Adipocyte (in vitro differentiated cells): Measurements from ENCODE around the gene ARHGAP27.
"Not testable (repeated sequence)": the region's sequence is repeated elsewhere in the genome, so short reads cannot be mapped to it uniquely, and the experiment has no call there.

Source experiments
- DNase-seq: peaks from one replicate; pipeline ENCODE4 v3.0.0-alpha.2; 2015; ENCODE audit warnings: low read depth
- H3K27me3 ChIP-seq: replicated peaks from 2 replicates; pipeline ENCODE4 v1.7.0; 2013; ENCODE audit warnings: mild to moderate bottlenecking, low read length, moderate library complexity; ENCODE audit not compliant: control insufficient read depth, insufficient read depth
- H3K36me3 ChIP-seq: 2 replicates; pipeline ENCODE4 v1.7.0; 2013; ENCODE audit warnings: low read length, mild to moderate bottlenecking, moderate library complexity; ENCODE audit not compliant: control insufficient read depth, insufficient read depth, severe bottlenecking
- H3K4me1 ChIP-seq: 2 replicates; pipeline ENCODE4 v1.7.0; 2013; ENCODE audit warnings: mild to moderate bottlenecking, low read length, moderate library complexity; ENCODE audit not compliant: control insufficient read depth, insufficient read depth
- H3K4me3 ChIP-seq: 2 replicates; pipeline ENCODE4 v1.7.0; 2013; ENCODE audit warnings: mild to moderate bottlenecking, low read length, moderate library complexity
- H3K9ac ChIP-seq: 2 replicates; pipeline ENCODE4 v1.7.0; 2013; ENCODE audit warnings: mild to moderate bottlenecking, low read length, moderate library complexity
- H3K9me3 ChIP-seq: 2 replicates; pipeline ENCODE4 v1.7.0; 2013; ENCODE audit warnings: mild to moderate bottlenecking, low read length, moderate library complexity; ENCODE audit not compliant: control insufficient read depth

ARHGAP27 gene

DNA sequence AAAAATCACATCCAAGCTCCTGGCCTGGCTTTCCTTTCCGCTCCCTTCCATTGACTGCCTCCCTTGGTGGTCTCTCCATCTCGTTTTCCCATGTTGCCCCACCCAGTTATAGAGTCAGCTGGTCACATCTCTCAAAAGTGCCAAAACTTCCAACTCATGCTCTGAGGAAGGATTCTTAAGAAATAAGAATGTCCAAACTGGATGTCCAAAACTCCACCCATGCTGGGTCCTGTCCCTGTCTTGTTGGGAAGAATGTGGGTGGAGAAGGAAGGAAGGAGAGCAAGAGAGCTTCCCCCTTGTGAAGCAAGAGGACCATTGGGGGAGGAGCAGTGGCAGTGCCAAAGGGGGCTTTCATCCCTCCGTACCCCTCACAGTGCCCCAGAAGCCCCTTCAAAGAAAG lies 71.2 kb downstream of the ARHGAP27 start:
- H3K9ac ChIP-seq: no peak overlapping the region
- peaks cover 4% of the 10 kb centered on the region for H3K9me3 ChIP-seq
- H3K4me3 ChIP-seq: no peak overlapping the region
- DNase-seq: no peak
- no peaks in the 10 kb centered on the region for H3K36me3 ChIP-seq
- H3K27me3 ChIP-seq: no peaks in the 10 kb centered on the region
- peaks cover 14% of the 10 kb centered on the region for H3K4me1 ChIP-seq

DNA sequence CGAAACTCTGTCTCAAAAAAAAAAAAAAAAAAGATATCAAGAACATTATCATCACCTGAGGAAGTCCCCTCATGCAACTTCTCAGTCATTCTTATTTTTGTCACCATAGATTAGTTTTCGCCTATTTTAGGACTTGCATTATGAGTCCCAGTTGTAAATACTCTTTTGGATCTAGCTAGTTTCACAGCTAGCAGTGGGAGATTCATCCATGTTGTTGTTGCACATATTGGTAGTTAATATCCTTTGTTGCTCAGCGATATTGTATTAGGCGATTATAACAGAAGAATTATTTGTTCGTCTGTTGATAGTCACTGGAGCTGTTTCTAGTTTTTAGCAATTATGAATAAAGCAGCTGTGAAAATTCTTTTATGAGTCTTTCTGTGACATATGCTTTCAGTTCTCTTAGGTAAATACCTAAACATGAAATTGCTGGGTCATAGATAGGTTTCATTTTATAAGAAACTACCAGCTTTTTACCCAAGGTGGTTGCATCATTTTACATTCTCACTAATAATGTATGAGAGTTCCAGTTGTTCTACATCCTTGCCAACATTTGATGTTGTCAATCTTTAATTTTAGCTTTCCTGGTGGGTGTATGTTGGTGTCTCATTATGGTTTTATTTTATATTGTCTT lies 75.2 kb downstream of the ARHGAP27 start:
- Histone ChIP-seq H3K4me3 (no peak overlapping the region), H3K27me3 (no peaks in the 10 kb centered on the region), H3K9ac (no peak overlapping the region), H3K4me1 (peaks cover 6% of the 10 kb centered on the region), H3K36me3 (no peaks in the 10 kb centered on the region), H3K9me3 (peaks cover 4% of the 10 kb centered on the region)
- DNase-seq: no peak

DNA sequence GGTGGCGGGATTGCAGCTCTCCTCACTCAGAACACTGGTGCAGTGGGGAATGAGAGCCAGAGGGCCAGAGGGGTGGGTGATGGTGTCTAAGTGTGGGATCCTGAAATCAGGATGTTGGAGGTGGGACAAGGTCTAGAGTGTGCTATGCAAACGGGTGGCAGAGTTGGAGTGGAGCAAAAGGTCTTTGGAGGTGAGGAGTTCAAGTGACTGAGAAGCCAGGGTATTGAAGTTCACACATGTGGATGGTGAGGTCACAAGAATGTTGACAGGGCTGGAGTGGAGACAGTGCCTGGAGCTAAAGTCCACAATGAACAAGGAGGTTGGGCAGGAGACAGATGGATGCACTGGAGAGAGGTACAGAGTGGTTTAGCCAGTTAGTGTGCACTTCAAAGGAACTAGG lies 77.6 kb downstream of the ARHGAP27 start:
- Histone ChIP-seq H3K4me1 (no peaks in the 10 kb centered on the region), H3K9ac (no peak overlapping the region), H3K4me3 (no peak overlapping the region), H3K9me3 (peaks cover 21% of the 10 kb centered on the region), H3K27me3 (no peaks in the 10 kb centered on the region), H3K36me3 (no peaks in the 10 kb centered on the region)
- no peak for DNase-seq

DNA sequence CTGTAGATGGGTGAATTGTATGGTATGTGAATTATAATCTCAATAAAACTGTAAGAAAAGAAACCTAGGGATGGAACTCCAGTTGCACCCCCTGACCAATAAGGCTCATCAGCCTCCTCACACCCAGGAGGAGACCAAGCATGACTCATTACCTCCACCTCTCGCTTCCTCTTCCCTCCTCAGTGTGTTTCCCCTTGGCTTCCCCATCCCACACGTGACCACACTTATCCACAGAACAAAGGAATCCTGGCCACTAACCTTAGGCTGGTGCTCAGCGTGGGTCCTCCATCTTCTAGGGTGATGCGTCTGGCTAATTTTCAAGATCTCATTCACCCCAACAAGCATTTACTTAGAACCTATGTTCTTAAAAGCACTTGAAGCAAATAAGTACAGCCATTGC lies 79.6 kb downstream of the ARHGAP27 start:
- peaks cover 21% of the 10 kb centered on the region for H3K9me3 ChIP-seq
- H3K4me3 ChIP-seq: no peak overlapping the region
- no peak for DNase-seq
- no peaks in the 10 kb centered on the region for H3K36me3 ChIP-seq
- no peaks in the 10 kb centered on the region for H3K27me3 ChIP-seq
- H3K4me1 ChIP-seq: no peaks in the 10 kb centered on the region
- no peak overlapping the region for H3K9ac ChIP-seq

DNA sequence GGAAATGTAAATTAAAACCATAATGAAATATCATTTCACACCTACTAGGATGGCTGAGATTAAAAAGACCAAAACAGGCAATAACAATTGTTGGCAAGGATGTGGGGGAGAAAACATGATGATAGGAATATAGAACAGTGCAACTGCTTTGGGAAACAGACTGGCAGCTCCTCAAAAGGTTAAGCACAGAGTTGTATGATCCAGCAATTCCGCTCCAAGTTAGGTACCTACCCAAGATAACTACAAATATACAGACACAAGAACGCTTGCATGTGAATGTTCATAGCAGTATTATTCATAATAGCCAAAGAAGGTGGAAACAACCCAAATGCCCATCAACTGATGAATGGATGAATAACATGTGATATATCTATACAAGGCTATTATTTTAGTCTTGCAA lies 80.8 kb downstream of the ARHGAP27 start:
- H3K9me3 ChIP-seq: peaks cover 17% of the 10 kb centered on the region
- H3K4me1 ChIP-seq: peaks cover 4% of the 10 kb centered on the region
- DNase-seq: no peak
- no peaks in the 10 kb centered on the region for H3K36me3 ChIP-seq
- H3K27me3 ChIP-seq: no peaks in the 10 kb centered on the region
- no peak overlapping the region for H3K4me3 ChIP-seq
- no peak overlapping the region for H3K9ac ChIP-seq

DNA sequence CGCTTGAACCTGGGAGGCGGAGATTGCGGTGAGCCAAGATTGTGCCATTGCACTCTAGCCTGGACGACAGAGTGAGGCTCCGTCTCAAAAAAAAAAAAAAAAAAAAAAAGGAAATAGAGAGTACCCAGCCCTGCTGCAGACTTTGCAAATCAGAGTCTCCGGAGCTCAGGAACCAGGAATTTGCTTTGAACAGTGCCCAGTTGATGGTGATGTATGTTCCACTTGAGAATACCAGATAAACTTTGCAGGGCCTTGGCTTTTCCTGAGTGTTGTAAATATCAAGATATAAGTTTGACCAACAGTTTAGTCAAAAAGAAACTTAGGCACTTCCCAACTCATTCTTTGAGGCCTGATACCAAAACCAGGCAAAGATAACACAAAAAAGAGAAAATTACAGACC lies 85.2 kb downstream of the ARHGAP27 start:
- Histone ChIP-seq H3K4me1 (peaks cover 25% of the 10 kb centered on the region), H3K9me3 (peaks cover 17% of the 10 kb centered on the region), H3K9ac (no peak overlapping the region), H3K36me3 (no peaks in the 10 kb centered on the region), H3K4me3 (no peak overlapping the region), H3K27me3 (no peaks in the 10 kb centered on the region)
- no peak for DNase-seq

DNA sequence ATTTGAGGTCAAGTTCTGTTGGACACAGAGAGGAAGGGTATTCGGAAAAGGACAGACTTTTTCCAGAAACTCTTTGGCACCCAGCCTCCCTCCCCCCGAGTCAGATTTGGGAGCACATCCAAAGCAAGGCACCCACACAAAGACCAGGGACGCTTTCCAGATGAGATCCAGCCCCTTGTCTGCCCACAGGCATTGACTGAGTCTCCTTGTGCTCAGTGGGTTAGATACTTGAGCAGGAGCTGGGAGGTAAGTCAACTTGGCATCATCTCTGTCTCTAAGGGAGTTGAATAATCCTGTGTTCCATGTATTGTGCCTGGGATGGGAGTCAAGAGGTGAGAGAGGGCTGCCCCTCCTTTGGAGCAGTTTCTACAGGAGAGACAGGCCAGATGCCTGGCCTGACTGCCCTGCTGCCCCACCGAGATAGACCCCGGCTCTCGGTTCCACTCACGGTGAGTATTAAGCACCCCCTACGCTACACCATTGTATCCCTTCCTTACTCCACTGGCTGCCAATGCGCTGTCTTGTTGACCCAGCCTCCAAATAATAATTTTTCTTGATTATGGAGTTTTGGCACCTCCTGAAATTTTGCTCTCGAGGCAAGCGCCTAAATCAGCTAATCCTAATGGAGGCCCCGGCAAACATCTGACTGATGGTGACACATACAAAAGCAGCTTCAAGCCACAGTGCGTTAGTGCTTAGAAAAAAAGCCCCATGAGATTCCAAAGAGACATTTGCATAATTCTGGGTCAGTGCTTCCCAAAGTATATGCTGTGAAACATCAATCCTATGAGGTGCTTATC lies 86.3 kb downstream of the ARHGAP27 start:
- Histone ChIP-seq H3K27me3 (no peaks in the 10 kb centered on the region), H3K9ac (peak overlapping the region; percentile 59), H3K36me3 (no peaks in the 10 kb centered on the region), H3K4me3 (peak overlapping the region; percentile 64), H3K4me1 (peaks cover 34% of the 10 kb centered on the region), H3K9me3 (peaks cover 7% of the 10 kb centered on the region)
- no peak for DNase-seq

DNA sequence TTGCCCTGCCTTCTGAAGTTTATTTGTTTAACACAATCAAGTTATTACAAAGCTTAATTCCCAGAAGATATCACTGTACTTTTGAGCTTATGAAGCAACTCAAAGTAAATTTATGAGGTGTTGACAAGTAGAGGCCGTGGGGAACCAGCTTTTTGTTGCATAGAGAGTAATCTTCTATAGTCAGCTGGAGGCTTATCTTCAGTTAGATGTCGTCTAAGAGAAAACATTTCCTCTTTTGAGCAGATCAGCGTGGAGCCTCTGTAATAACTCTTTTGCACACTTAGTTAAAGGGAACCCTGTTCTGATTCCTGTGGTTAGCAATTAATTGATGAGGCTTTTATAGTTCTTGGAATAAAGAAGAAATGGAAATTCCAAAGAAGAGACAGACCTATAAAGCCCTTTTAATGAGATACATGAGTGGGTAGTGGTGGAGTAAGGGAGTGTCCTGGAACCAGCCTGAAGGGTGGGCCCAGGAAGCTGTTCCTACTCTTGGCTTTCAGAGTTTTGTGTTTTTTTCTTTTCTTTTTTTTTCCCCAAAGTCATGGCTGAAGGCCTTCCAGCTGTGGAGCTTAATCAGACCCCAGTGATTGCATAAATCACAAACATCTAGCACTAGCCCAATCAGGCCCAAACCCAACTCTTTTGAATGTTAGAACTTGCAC lies 87.0 kb downstream of the ARHGAP27 start:
- no peaks in the 10 kb centered on the region for H3K36me3 ChIP-seq
- peak overlapping the region; percentile 59 for H3K9ac ChIP-seq
- no peaks in the 10 kb centered on the region for H3K27me3 ChIP-seq
- DNase-seq: peak; percentile 64
- peaks cover 41% of the 10 kb centered on the region for H3K4me1 ChIP-seq
- H3K9me3 ChIP-seq: no peaks in the 10 kb centered on the region
- H3K4me3 ChIP-seq: peak overlapping the region; percentile 64

DNA sequence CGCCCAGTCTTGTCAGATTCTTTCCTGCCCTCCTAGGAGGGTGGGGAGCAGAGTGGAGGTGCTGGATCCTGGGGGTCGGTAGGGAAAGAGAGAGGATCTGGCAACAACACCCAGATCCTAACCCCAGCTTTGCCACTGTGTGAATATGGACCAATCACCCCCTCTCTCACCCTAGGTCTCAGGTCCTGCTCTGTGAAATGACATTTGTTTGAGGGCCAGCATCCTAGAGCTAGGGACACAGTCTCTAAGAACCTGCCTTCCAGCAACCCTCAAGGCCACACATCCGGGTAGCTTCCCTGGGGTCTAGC lies 87.5 kb downstream of the ARHGAP27 start:
- Histone ChIP-seq H3K9me3 (no peaks in the 10 kb centered on the region), H3K4me3 (no peak overlapping the region), H3K36me3 (no peaks in the 10 kb centered on the region), H3K27me3 (no peaks in the 10 kb centered on the region), H3K4me1 (peaks cover 41% of the 10 kb centered on the region), H3K9ac (no peak overlapping the region)
- DNase-seq: no peak

DNA sequence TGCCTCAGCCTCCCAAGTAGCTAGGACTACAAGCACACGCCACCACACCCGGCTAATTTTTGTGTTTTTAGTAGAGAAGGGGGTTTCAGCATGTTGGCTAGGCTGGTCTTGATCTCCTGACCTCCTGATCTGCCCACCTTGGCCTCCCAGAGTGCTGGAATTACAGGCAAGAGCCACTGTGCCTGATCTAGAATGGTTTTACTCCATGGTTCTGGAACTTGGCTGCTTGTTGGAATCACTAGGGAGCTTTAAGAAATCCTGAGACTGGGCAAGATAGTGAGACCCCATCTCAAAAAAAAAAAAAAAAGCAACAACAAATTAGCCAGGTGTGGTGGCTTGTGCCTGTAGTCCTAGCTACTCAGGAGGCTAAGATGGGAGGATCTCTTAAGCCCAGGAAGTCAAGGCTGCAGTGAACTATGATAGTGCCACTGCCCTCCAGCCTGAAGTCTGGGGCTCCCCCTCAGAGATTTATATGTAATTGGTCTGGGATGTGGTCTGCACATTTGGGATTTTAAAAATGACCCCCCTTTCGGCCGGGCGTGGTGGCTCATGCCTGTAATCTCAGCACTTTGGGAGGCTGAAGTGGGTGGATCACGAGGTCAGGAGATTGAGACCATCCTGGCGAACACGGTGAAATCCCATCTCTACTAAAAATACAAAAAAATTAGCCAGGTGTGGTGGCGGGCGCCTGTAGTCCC lies 88.6 kb downstream of the ARHGAP27 start:
- not testable (repeated sequence) for DNase-seq, H3K4me3 ChIP-seq, H3K9me3 ChIP-seq, H3K36me3 ChIP-seq, H3K9ac ChIP-seq, H3K27me3 ChIP-seq
- H3K4me1 ChIP-seq: peaks cover 41% of the 10 kb centered on the region
